ENCODE measurements around the gene JUND. TPM values are rescaled to one million over a fixed set of nuclear protein-coding genes. Genes with fewer than 3 reads are reported as not detected.

JUND gene
- total RNA-seq, 1 experiment from 2014 or later: 103 TPM

DNA sequence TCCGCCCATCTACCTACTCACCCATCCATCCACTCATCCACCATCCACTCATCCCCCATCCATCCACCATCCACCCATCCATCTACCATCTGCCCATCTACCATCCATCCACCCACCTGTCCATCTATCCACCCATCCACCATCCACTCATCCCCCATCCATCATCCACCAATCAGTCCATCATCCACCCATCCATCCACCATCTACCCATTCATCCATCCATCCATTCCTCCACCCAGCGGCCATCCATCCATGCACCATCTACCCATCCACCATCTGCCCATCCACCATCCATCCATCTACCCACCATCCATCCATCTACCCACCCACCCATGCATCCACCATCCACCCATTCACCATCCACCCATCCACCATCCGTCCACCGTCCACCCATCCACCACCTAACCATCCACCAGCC is 13.6 kb upstream of the JUND start:
- Mint-ChIP-seq H3K36me3 (ENCODE audit: insufficient read depth in 1 of 3, low read depth in 3 of 3) (no peaks in the 10 kb centered on the region; a peak in 1 of 7 replicates), H3K4me1 (peaks cover 27 to 35% of the 10 kb centered on the region in 2 experiments), H3K4me3 (peak overlapping the region in 1 of 2 experiments; percentile 20; a peak in 1 of 5 replicates), H3K27ac (no peak overlapping the region), H3K27me3 (ENCODE audit: low read depth) (peaks cover 5% of the 10 kb centered on the region), H3K9me3 (no peaks in the 10 kb centered on the region; a peak in 2 of 5 replicates)
- Histone ChIP-seq H3K56ac (ENCODE audit: insufficient read length, low read depth, low read length) (peak overlapping the region; percentile 10), H3K23ac (ENCODE audit: insufficient read length, low read depth, low read length) (no peak overlapping the region), H2BK5ac (ENCODE audit: insufficient read length, low read length) (no peak overlapping the region), H4K91ac (ENCODE audit: insufficient read length, low read depth, low read length) (no peak overlapping the region), H2AK5ac (ENCODE audit: insufficient read length, low read length) (peak overlapping the region; percentile 27), H3K4me1 (ENCODE audit: insufficient read depth, low read length) (peaks cover 4% of the 10 kb centered on the region; the same call in 1 of the 2 replicates), H3K27me3 (ENCODE audit: insufficient read depth, low read length) (no peaks in the 10 kb centered on the region), H3K79me1 (ENCODE audit: insufficient read depth, low read depth, low read length, poor library complexity, severe bottlenecking) (no peaks in the 10 kb centered on the region), H3T11ph (ENCODE audit: low read length) (no peak overlapping the region), H3K9me3 (ENCODE audit: control insufficient read depth, low read depth, low read length) (no peaks in the 10 kb centered on the region), H2BK15ac (ENCODE audit: low read depth, low read length) (no peak overlapping the region), H3K27ac (ENCODE audit: insufficient read length, low read depth, low read length) (no peak overlapping the region), H3K23me2 (ENCODE audit: insufficient read length, low read depth, low read length, poor library complexity, severe bottlenecking) (peaks cover 9% of the 10 kb centered on the region), H3K14ac (ENCODE audit: insufficient read depth, low read length) (no peak overlapping the region), H4K8ac (replicated peaks; ENCODE audit: insufficient read length, low read depth, low read length) (no peak overlapping the region), H4K20me1 (ENCODE audit: control insufficient read depth, insufficient read depth, insufficient read length) (no peaks in the 10 kb centered on the region), H3K4me2 (ENCODE audit: insufficient read depth, insufficient read length, low read length) (no peak overlapping the region), H2BK12ac (ENCODE audit: insufficient read length, low read depth, low read length) (no peak overlapping the region), H3K79me2 (ENCODE audit: insufficient read depth, low read length) (no peaks in the 10 kb centered on the region; the same call in 1 of the 2 replicates), H3K4ac (ENCODE audit: low read depth, low read length) (no peak overlapping the region), H2BK20ac (ENCODE audit: low read depth, low read length, poor library complexity, severe bottlenecking) (no peak overlapping the region), H2BK120ac (ENCODE audit: low read depth, low read length, poor library complexity, severe bottlenecking) (no peak overlapping the region), H3K18ac (ENCODE audit: insufficient read length, low read depth, low read length) (no peak overlapping the region), H2AFZ (ENCODE audit: low read length) (no peak overlapping the region), H4K5ac (ENCODE audit: insufficient read length, low read depth, low read length) (peak overlapping the region; percentile 45), H3K9ac (ENCODE audit: extremely low read depth, insufficient read length, low read length) (no peak overlapping the region)
- 100% methylated on average over 1 of the region's 4 CpGs for WGBS (ENCODE audit: extremely low coverage, insufficient read length, low lambda C conversion rate)
- DNase-seq: no peak
- TF ChIP-seq, protein P1, sequence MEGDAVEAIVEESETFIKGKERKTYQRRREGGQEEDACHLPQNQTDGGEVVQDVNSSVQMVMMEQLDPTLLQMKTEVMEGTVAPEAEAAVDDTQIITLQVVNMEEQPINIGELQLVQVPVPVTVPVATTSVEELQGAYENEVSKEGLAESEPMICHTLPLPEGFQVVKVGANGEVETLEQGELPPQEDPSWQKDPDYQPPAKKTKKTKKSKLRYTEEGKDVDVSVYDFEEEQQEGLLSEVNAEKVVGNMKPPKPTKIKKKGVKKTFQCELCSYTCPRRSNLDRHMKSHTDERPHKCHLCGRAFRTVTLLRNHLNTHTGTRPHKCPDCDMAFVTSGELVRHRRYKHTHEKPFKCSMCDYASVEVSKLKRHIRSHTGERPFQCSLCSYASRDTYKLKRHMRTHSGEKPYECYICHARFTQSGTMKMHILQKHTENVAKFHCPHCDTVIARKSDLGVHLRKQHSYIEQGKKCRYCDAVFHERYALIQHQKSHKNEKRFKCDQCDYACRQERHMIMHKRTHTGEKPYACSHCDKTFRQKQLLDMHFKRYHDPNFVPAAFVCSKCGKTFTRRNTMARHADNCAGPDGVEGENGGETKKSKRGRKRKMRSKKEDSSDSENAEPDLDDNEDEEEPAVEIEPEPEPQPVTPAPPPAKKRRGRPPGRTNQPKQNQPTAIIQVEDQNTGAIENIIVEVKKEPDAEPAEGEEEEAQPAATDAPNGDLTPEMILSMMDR (conservative IDR thresholded peaks at IDR 0.05): no peak

Data from H9 (cell line).